ENCODE results near the gene ANAPC13. TPM values are rescaled to one million over a fixed set of nuclear protein-coding genes. Genes with fewer than 3 reads are reported as not detected.

ANAPC13 gene
- total RNA-seq, 1 experiment from 2014 or later = 76.2 TPM

GRCh38 chr3:134496471-134497071, 10.8 kb upstream of the ANAPC13 start:
- H3K9me3 ChIP-seq (replicated peaks) = no peaks in the 10 kb centered on the region
- no peaks in the 10 kb centered on the region for H3K27me3 ChIP-seq
- H3K36me3 ChIP-seq = peaks cover 3% of the 10 kb centered on the region; the same call in 1 of the 2 replicates
- H3K4me3 ChIP-seq = no peak overlapping the region
- peak; percentile 44 to 53 for DNase-seq
- H3K4me1 ChIP-seq = peaks cover 13% of the 10 kb centered on the region
- peak overlapping the region; percentile 33 for H3K27ac ChIP-seq

GRCh38 chr3:134495980-134496379, 10.2 kb upstream of the ANAPC13 start:
- Histone ChIP-seq H3K27me3 (no peaks in the 10 kb centered on the region), H3K36me3 (peaks cover 3% of the 10 kb centered on the region; the same call in 1 of the 2 replicates), H3K4me3 (no peak overlapping the region), H3K4me1 (peaks cover 13% of the 10 kb centered on the region), H3K27ac (no peak overlapping the region; the same call in 1 of the 2 replicates), H3K9me3 (replicated peaks) (no peaks in the 10 kb centered on the region)
- DNase-seq = no peak

- H3K27me3 ChIP-seq = no peaks in the 10 kb centered on the region
- no peak for DNase-seq
- peaks cover 3% of the 10 kb centered on the region; the same call in 1 of the 2 replicates for H3K36me3 ChIP-seq
- H3K27ac ChIP-seq = no peak overlapping the region
- no peak overlapping the region for H3K4me3 ChIP-seq
- H3K9me3 ChIP-seq (replicated peaks) = no peaks in the 10 kb centered on the region
- peaks cover 13% of the 10 kb centered on the region for H3K4me1 ChIP-seq
Observed at GRCh38 chr3:134494495-134494894, 8.7 kb upstream of the ANAPC13 start.

- Histone ChIP-seq H3K4me1 (peaks cover 4% of the 10 kb centered on the region; the same call in 1 of the 2 replicates), H3K27me3 (no peaks in the 10 kb centered on the region), H3K36me3 (no peaks in the 10 kb centered on the region), H3K4me3 (peak overlapping the region; percentile 86), H3K9me3 (replicated peaks) (no peaks in the 10 kb centered on the region), H3K27ac (no peak overlapping the region; the same call in 1 of the 2 replicates)
- no peak for DNase-seq
Observed at GRCh38 chr3:134487406-134487805, 1.6 kb upstream of the ANAPC13 start.

GRCh38 chr3:134486577-134487041, 824 bp upstream of the ANAPC13 start:
- H3K4me3 ChIP-seq = peak overlapping the region; percentile 86
- no peaks in the 10 kb centered on the region for H3K27me3 ChIP-seq
- H3K27ac ChIP-seq = peak overlapping the region; percentile 94
- DNase-seq = peak in 1 of 2 experiments; percentile 54
- no peaks in the 10 kb centered on the region for H3K9me3 ChIP-seq (replicated peaks)
- H3K4me1 ChIP-seq = peaks cover 4% of the 10 kb centered on the region; the same call in 1 of the 2 replicates
- H3K36me3 ChIP-seq = peaks cover 7% of the 10 kb centered on the region; the same call in 1 of the 2 replicates

- Histone ChIP-seq H3K4me3 (peak overlapping the region; percentile 86), H3K9me3 (replicated peaks) (no peaks in the 10 kb centered on the region), H3K27ac (peak overlapping the region; percentile 94), H3K27me3 (no peaks in the 10 kb centered on the region), H3K4me1 (peaks cover 4% of the 10 kb centered on the region; the same call in 1 of the 2 replicates), H3K36me3 (peaks cover 15% of the 10 kb centered on the region)
- no peak for DNase-seq
Observed at GRCh38 chr3:134485075-134485717, 589 bp downstream of the ANAPC13 start.

GRCh38 chr3:134483195-134483900, 2.4 kb downstream of the ANAPC13 start:
- Histone ChIP-seq H3K4me3 (no peak overlapping the region), H3K36me3 (peaks cover 31% of the 10 kb centered on the region), H3K4me1 (peaks cover 8% of the 10 kb centered on the region), H3K27me3 (no peaks in the 10 kb centered on the region), H3K27ac (no peak overlapping the region), H3K9me3 (replicated peaks) (no peaks in the 10 kb centered on the region)
- DNase-seq = no peak

GRCh38 chr3:134482622-134483021, 3.2 kb downstream of the ANAPC13 start:
- DNase-seq = no peak
- no peaks in the 10 kb centered on the region for H3K9me3 ChIP-seq (replicated peaks)
- peaks cover 15% of the 10 kb centered on the region for H3K4me1 ChIP-seq
- no peaks in the 10 kb centered on the region for H3K27me3 ChIP-seq
- peaks cover 38% of the 10 kb centered on the region for H3K36me3 ChIP-seq
- no peak overlapping the region for H3K4me3 ChIP-seq
- H3K27ac ChIP-seq = no peak overlapping the region

- Histone ChIP-seq H3K4me3 (no peak overlapping the region), H3K36me3 (peaks cover 47% of the 10 kb centered on the region), H3K27ac (no peak overlapping the region), H3K27me3 (no peaks in the 10 kb centered on the region), H3K9me3 (replicated peaks) (no peaks in the 10 kb centered on the region), H3K4me1 (peaks cover 29% of the 10 kb centered on the region)
- DNase-seq = no peak
Observed at GRCh38 chr3:134481166-134481565, 4.6 kb downstream of the ANAPC13 start.

GRCh38 chr3:134480546-134480945, 5.2 kb downstream of the ANAPC13 start:
- no peak overlapping the region for H3K4me3 ChIP-seq
- H3K4me1 ChIP-seq = peaks cover 29% of the 10 kb centered on the region
- no peak for DNase-seq
- no peak overlapping the region for H3K27ac ChIP-seq
- no peaks in the 10 kb centered on the region for H3K27me3 ChIP-seq
- peaks cover 49% of the 10 kb centered on the region for H3K36me3 ChIP-seq
- H3K9me3 ChIP-seq (replicated peaks) = no peaks in the 10 kb centered on the region

GRCh38 chr3:134477938-134478337, 7.8 kb downstream of the ANAPC13 start:
- Histone ChIP-seq H3K4me3 (no peak overlapping the region), H3K36me3 (peaks cover 49% of the 10 kb centered on the region), H3K27me3 (no peaks in the 10 kb centered on the region), H3K27ac (peak overlapping the region; percentile 32; the same call in 1 of the 2 replicates), H3K4me1 (peaks cover 31% of the 10 kb centered on the region), H3K9me3 (replicated peaks) (no peaks in the 10 kb centered on the region)
- no peak for DNase-seq

- Histone ChIP-seq H3K4me3 (no peak overlapping the region), H3K36me3 (peaks cover 46% of the 10 kb centered on the region), H3K27me3 (no peaks in the 10 kb centered on the region), H3K9me3 (replicated peaks) (no peaks in the 10 kb centered on the region), H3K4me1 (peaks cover 31% of the 10 kb centered on the region), H3K27ac (peak overlapping the region; percentile 32)
- DNase-seq = peak; percentile 77
Observed at GRCh38 chr3:134477002-134477401, 8.8 kb downstream of the ANAPC13 start.

- Histone ChIP-seq H3K9me3 (replicated peaks) (no peaks in the 10 kb centered on the region), H3K36me3 (peaks cover 41% of the 10 kb centered on the region), H3K27ac (peak overlapping the region; percentile 32; the same call in 1 of the 2 replicates), H3K4me1 (peaks cover 36% of the 10 kb centered on the region), H3K4me3 (no peak overlapping the region), H3K27me3 (no peaks in the 10 kb centered on the region)
- DNase-seq = no peak
Observed at GRCh38 chr3:134476306-134476705, 9.5 kb downstream of the ANAPC13 start.

GRCh38 chr3:134474956-134475355, 10.8 kb downstream of the ANAPC13 start:
- DNase-seq = no peak
- Histone ChIP-seq H3K27ac (no peak overlapping the region), H3K4me1 (peaks cover 36% of the 10 kb centered on the region), H3K4me3 (no peak overlapping the region), H3K9me3 (replicated peaks) (no peaks in the 10 kb centered on the region), H3K27me3 (no peaks in the 10 kb centered on the region), H3K36me3 (peaks cover 32% of the 10 kb centered on the region)

Data from SJCRH30 (cell line).